GM12878 (cell line): Measurements from ENCODE around the gene ZNF282. TPM values are rescaled to one million over a fixed set of nuclear protein-coding genes. Genes with fewer than 3 reads are reported as not detected.

Experiments used
- BCL3 ChIP-seq: IDR thresholded peaks from 2 replicates; pipeline ENCODE4 v1.6.1; 2011; ENCODE audit warnings: borderline replicate concordance, low read depth, mild to moderate bottlenecking, moderate library complexity, low read length; ENCODE audit not compliant: insufficient read depth, poor library complexity, severe bottlenecking
- CBFB ChIP-seq: IDR thresholded peaks from 2 replicates; pipeline ENCODE4 v1.6.1; 2016; ENCODE audit warnings: antibody characterized with exemption, low read depth
- CBX3 ChIP-seq: fragments of 200-600 bp; sonication (generic); IDR thresholded peaks from 2 replicates; pipeline ENCODE4 v1.6.1; 2016; ENCODE audit warnings: low read depth, borderline replicate concordance
- ESRRA ChIP-seq: IDR thresholded peaks from 2 replicates; pipeline ENCODE4 v1.6.1; 2012; ENCODE audit warnings: mild to moderate bottlenecking, low read length, improper control_type of control experiment
- HDGF ChIP-seq: fragments of 450-650 bp; IDR thresholded peaks from 2 replicates; pipeline ENCODE4 v1.6.1; 2016; ENCODE audit warnings: antibody characterized with exemption
- LARP7 ChIP-seq: fragments of 450-650 bp; IDR thresholded peaks from 2 replicates; pipeline ENCODE4 v1.6.1; 2017; ENCODE audit warnings: mild to moderate bottlenecking
- MYB ChIP-seq: fragments of 150-350 bp; IDR thresholded peaks from 2 replicates; pipeline ENCODE4 v1.6.1; 2014; ENCODE audit warnings: mild to moderate bottlenecking, low read depth, low read length, borderline replicate concordance
- MYC ChIP-seq: IDR thresholded peaks from 2 replicates; pipeline ENCODE4 v1.6.1; 2011; ENCODE audit warnings: mild to moderate bottlenecking, low read length, moderate library complexity, inconsistent platforms; ENCODE audit not compliant: insufficient read depth, insufficient replicate concordance, insufficient read length, severe bottlenecking
- POU2F2 ChIP-seq: IDR thresholded peaks from 3 replicates; pipeline ENCODE4 v1.6.1; 2011; ENCODE audit warnings: low read depth, mild to moderate bottlenecking, low read length, borderline replicate concordance
- SIX5 ChIP-seq: IDR thresholded peaks from 2 replicates; pipeline ENCODE4 v1.6.1; 2011; ENCODE audit warnings: mild to moderate bottlenecking, low read depth, low read length, moderate library complexity; ENCODE audit not compliant: severe bottlenecking
- SPI1 ChIP-seq: IDR thresholded peaks from 2 replicates; pipeline ENCODE4 v1.6.1; 2011; ENCODE audit warnings: low read depth, mild to moderate bottlenecking, low read length, moderate library complexity, borderline replicate concordance; ENCODE audit not compliant: insufficient read depth
- TBL1XR1 ChIP-seq: IDR thresholded peaks from 2 replicates; pipeline ENCODE4 v1.6.1; 2012; ENCODE audit warnings: low read depth, low read length, improper control_type of control experiment
- ZNF207 ChIP-seq: fragments of 450-650 bp; IDR thresholded peaks from 2 replicates; pipeline ENCODE4 v1.6.1; 2014; ENCODE audit warnings: antibody characterized with exemption, mild to moderate bottlenecking, borderline replicate concordance
- ZNF592 ChIP-seq: fragments of 450-650 bp; IDR thresholded peaks from 2 replicates; pipeline ENCODE4 v1.6.1; 2017; ENCODE audit warnings: mild to moderate bottlenecking, moderate library complexity
- ZZZ3 ChIP-seq: IDR thresholded peaks from 2 replicates; pipeline ENCODE4 v1.6.1; 2011; ENCODE audit warnings: low read depth; ENCODE audit not compliant: control insufficient read depth, insufficient read length
- polyA plus RNA-seq, 11 experiments: library from polyadenylated mRNA; depleted of rRNA in 4 of 11; unstranded in 6 of 11; stranded (reverse) in 5 of 11; fragments of >200 nt; fragmentation: Nextera tagmentation in 4 of 11; fragmentation: Illumina TruSeq in 1 of 11; extraction: Ambion mirVana in 4 of 11; extraction: Trizol in 1 of 11; gene quantifications; 1 replicate in 1 of 11; 2 replicates in 10 of 11; pipeline versions ENCODE4 v1.2.1 to v1.2.3, GENCODE V29; 2011 to 2016; ENCODE audit warnings: inconsistent platforms in 2 of 11, missing spikeins in 2 of 11, low read depth in 1 of 11
- total RNA-seq, 4 experiments: library from RNA; depleted of rRNA in 3 of 4; stranded (reverse); fragments of >200 nt in 3 of 4; fragmentation: Illumina TruSeq in 1 of 4; extraction: Trizol in 1 of 4; gene quantifications; 2 replicates each; pipeline versions ENCODE4 v1.2.1 to v1.2.3, GENCODE V29; 2013 to 2021
- TF ChIP-seq, protein P1 (sequence below): fragments of 450-650 bp; IDR thresholded peaks from 2 replicates; pipeline ENCODE4 v1.6.1; 2017; ENCODE audit warnings: mild to moderate bottlenecking, moderate library complexity
- TF ChIP-seq, protein P2 (sequence below): IDR thresholded peaks from 2 replicates; pipeline ENCODE4 v1.6.1; 2012; ENCODE audit warnings: low read length, inconsistent platforms

Gene ZNF282
- total and polyA plus RNA-seq, 10 of the 15 experiments (the other 5 are each of a cell fraction or from before 2014, with no cell fraction given): 0.35 to 28.4 (median 8.1) TPM

- TF ChIP-seq SIX5 (no peak), ZZZ3 (no peak), SPI1 (no peak), POU2F2 (no peak), CBX3 (no peak), TBL1XR1 (no peak; the same call in 1 of the 2 replicates), MYB (no peak), HDGF (no peak), CBFB (no peak), MYC (peak; percentile 79), BCL3 (no peak), ZNF207 (0 out of 2 replicates have a peak, but pooled peaks have one; percentile 58), ZNF592 (peak; percentile 61; the same call in 1 of the 2 replicates), ESRRA (no peak), LARP7 (peak; percentile 98)
- TF ChIP-seq, protein P1, sequence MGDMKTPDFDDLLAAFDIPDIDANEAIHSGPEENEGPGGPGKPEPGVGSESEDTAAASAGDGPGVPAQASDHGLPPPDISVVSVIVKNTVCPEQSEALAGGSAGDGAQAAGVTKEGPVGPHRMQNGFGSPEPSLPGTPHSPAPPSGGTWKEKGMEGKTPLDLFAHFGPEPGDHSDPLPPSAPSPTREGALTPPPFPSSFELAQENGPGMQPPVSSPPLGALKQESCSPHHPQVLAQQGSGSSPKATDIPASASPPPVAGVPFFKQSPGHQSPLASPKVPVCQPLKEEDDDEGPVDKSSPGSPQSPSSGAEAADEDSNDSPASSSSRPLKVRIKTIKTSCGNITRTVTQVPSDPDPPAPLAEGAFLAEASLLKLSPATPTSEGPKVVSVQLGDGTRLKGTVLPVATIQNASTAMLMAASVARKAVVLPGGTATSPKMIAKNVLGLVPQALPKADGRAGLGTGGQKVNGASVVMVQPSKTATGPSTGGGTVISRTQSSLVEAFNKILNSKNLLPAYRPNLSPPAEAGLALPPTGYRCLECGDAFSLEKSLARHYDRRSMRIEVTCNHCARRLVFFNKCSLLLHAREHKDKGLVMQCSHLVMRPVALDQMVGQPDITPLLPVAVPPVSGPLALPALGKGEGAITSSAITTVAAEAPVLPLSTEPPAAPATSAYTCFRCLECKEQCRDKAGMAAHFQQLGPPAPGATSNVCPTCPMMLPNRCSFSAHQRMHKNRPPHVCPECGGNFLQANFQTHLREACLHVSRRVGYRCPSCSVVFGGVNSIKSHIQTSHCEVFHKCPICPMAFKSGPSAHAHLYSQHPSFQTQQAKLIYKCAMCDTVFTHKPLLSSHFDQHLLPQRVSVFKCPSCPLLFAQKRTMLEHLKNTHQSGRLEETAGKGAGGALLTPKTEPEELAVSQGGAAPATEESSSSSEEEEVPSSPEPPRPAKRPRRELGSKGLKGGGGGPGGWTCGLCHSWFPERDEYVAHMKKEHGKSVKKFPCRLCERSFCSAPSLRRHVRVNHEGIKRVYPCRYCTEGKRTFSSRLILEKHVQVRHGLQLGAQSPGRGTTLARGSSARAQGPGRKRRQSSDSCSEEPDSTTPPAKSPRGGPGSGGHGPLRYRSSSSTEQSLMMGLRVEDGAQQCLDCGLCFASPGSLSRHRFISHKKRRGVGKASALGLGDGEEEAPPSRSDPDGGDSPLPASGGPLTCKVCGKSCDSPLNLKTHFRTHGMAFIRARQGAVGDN: peak; percentile 95
- TF ChIP-seq, protein P2, sequence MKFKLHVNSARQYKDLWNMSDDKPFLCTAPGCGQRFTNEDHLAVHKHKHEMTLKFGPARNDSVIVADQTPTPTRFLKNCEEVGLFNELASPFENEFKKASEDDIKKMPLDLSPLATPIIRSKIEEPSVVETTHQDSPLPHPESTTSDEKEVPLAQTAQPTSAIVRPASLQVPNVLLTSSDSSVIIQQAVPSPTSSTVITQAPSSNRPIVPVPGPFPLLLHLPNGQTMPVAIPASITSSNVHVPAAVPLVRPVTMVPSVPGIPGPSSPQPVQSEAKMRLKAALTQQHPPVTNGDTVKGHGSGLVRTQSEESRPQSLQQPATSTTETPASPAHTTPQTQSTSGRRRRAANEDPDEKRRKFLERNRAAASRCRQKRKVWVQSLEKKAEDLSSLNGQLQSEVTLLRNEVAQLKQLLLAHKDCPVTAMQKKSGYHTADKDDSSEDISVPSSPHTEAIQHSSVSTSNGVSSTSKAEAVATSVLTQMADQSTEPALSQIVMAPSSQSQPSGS: no peak
Observed at GRCh38 chr7:149261829-149262617, 66.7 kb downstream of the ZNF282 start, which contains the start of gene ZNF783 (continued).
